M059J (cell line): ENCODE measurements around the gene CRISPLD2. TPM values are rescaled to one million over a fixed set of nuclear protein-coding genes. Genes with fewer than 3 reads are reported as not detected.

Experiments
- DNase-seq: peaks from one replicate; pipeline ENCODE4 v3.0.0-alpha.2; 2012; ENCODE audit warnings: low read depth
- total RNA-seq: library from RNA; depleted of rRNA; stranded (reverse); fragments of >200 nt; shearing (Covaris generic); gene quantifications from 2 replicates; pipeline ENCODE4 v1.2.3, GENCODE V29; 2014; rRNA removed

Gene CRISPLD2, protein sequence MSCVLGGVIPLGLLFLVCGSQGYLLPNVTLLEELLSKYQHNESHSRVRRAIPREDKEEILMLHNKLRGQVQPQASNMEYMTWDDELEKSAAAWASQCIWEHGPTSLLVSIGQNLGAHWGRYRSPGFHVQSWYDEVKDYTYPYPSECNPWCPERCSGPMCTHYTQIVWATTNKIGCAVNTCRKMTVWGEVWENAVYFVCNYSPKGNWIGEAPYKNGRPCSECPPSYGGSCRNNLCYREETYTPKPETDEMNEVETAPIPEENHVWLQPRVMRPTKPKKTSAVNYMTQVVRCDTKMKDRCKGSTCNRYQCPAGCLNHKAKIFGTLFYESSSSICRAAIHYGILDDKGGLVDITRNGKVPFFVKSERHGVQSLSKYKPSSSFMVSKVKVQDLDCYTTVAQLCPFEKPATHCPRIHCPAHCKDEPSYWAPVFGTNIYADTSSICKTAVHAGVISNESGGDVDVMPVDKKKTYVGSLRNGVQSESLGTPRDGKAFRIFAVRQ
- total RNA-seq: 22.7 and 37.3 TPM in 2 replicates

DNA sequence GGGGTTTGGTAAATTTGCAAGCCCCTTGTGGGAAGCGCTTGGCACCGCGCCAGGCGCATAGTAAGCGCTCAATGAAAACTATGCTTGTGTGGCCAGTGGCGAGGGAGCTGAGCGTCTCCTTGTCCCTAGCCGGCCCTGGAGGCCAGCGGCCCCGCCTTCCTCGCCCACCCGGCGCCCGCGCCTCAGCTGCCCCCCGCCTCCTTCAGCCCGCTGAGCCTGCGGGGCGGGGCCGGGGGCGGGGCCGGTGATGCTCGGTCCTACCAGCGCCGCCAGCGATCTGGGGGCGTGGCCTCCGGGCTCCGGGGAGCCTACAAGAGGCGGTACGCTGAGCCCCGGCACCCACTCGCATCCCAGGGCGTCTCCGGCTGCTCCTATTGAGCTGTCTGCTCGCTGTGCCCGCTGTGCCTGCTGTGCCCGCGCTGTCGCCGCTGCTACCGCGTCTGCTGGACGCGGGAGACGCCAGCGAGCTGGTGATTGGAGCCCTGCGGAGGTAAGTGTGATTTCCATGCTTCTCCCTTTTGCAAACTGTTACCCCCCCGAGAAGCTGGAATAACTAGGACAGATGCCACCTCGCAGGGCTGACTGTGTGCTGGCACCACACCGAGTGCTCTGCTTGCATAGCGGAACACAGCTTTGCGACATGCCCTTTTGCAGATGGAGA lies at the start of gene CRISPLD2:
TSS of gene CRISPLD2 (plus strand) at position 342 of the 661 bp plus-strand sequence. CDS start 18,511 bp downstream, outside the sequence.
- DNase-seq: peak; percentile 90

DNA sequence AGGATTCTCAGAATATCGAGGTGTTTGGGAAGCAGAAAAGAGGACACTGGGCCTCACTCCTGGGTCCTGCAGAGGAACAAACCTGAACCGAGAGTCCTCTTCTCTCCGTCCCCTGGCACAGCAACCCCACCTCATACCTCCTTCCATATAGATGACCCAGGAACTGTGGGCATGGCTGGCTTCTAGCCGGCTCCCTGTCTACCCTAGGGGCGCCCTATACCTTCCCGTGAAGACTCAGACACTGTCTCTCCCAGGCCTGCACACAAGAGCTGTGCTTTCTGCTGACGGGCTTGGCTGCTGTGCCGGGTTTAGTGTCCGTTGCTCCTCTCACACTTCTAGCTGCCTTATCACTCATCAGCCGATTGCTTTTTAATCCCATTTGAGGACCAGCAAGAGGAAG lies 46.5 kb upstream of the CRISPLD2 start:
- no peak for DNase-seq

DNA sequence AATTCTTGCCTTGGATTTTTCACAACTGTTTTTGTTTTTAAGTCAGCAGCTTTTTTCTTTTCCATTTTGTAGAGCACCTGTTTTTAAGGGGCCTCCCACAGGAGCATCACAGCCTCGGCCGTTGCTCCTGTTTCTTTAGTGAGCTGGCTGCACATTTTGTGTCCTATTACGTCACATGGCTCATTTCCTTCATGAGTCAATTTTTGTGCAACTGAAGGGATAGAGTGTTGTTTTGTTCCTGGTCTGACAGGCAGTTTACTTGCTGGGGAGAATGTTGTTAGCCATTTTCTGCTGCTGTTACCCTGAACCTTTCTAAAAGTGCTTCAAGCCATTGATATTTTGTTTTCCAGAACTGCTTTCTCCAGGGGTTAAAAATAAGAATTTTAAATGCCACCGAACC lies 45.0 kb upstream of the CRISPLD2 start:
- DNase-seq: peak; percentile 76

DNA sequence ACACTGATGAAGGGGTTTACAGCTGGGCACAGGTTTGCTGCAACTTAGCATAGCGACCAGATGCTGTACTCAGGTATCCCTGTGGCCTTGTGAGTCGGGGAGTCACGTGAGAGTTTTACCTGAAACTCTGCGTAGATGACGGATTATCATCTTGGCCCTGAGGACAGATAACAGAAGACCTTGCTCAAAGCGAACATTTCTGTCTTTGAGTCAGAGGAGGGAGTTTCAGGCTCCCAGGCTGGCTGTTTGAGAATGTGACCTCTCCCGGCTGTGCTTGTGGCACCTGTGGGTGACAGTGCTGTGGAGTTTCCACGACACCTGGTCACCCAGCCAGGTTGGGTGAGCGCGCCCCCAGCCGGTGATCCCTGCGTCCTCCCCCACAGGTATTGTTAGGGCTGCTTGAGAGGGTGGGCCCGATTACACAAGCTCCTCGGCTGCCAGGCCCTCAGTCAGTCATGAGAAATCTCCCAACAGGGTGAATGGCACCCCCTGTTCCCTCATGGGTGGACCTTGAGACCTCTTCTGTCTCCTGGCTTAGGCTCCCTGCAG lies 44.4 kb upstream of the CRISPLD2 start:
- DNase-seq: no peak

DNA sequence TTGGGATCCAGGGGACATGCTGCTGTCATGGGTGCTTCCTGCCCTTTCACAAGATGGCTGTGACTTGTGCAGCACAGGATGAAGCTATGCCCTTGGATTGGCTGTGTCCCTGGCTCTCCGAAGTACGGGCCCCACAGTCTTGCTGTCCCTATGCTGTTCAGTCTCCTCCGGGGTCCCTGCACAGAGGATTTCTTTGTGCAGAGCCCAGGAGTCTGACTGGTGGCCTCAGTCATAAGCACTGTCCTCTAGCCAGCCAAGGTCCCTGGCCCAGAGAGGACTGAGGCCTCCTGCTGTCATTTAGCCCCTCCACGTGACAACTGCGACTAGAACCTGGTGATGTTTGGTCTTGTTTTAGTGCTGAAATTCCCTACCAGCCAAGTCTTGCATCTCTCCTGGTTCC lies 42.4 kb upstream of the CRISPLD2 start:
- no peak for DNase-seq

DNA sequence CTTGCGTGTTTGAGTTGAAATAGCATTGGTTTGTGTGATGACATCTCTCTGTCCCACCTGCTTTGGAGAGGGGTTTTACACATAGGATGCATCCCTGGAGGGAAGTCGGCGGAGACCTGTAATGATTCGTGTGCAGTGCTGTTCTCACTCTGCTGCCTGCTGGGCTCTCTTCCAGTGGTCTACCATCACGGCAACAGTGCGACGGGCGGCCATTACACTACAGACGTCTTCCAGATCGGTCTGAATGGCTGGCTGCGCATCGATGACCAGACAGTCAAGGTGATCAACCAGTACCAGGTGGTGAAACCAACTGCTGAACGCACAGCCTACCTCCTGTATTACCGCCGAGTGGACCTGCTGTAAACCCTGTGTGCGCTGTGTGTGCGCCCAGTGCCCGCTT lies 41.1 kb upstream of the CRISPLD2 start:
- no peak for DNase-seq

DNA sequence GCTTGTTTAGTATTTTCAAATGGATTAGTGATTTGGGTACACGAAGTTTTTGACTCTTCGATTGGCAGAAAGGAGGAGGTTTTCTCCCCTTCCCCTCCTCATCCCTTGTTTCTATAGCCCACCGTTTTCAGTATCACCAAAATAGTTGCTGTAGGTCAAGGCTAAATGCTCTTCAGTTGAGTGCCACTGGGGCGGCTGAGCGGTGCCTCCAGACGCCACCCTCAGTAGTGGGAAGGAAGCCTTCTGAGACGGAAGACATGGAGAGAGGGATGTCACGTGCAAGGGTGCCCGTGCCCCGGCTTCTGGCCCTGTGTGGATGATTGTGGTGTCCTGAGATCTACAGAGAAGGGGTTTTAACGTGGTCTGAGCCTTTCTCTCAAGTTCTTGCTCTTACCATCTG lies 39.7 kb upstream of the CRISPLD2 start:
- DNase-seq: no peak

DNA sequence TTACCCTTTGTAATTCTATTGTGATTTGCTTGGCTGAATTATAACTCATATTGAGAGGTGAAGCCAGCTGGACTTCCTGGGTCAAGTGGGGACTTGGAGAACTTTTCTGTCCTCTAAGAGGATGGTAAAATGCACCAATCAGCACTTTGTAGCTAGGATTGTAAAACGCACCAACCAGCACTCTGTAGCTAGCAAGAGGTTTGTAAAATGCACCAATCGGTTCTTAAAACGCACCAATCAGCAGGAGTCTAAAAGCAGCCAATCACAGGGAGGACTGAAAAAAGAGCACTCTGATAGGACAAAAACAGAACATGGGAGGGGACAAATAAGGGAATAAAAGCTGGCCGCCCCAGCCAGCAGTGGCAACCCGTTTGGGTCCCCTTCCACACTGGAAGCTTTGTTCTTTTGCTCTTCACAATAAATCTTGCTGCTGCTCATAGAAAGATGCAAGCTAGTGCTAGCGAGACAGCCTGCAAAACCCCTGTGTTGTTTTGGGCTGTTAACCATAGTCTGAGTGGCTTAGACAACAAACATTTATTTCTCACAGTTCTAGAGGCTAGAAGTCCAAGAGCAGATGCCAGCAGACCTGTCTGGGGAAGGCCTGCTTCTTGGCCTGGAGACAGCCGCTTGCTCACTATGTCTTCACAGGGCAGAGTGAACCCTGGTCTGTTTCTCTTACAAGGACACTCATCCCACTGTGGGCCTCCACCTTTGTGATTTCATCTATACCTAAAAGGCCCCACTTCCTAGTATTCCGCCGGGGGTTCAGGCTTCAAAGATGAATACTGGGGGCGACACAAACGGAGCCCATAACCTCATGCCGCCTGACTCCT lies 39.0 kb upstream of the CRISPLD2 start:
- DNase-seq: no peak

DNA sequence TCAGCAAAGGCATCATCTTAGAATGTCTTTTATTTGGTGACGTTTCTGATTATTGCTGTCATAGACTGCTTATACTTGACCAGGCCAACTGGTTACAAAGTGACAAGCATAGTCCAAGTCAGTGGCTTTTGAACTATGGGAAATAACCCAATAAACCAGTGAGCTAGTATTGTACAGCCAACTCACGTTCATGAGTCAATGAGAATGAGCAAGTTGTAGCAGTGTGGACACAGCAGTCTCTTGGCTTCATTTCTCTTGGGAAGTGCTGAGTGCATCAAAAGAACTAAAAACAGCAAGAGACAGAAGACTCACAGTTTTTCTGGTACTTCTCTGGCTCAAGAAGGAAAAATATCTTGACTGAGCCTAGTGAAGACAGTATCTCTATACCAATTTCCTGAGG lies 36.9 kb upstream of the CRISPLD2 start:
- no peak for DNase-seq

DNA sequence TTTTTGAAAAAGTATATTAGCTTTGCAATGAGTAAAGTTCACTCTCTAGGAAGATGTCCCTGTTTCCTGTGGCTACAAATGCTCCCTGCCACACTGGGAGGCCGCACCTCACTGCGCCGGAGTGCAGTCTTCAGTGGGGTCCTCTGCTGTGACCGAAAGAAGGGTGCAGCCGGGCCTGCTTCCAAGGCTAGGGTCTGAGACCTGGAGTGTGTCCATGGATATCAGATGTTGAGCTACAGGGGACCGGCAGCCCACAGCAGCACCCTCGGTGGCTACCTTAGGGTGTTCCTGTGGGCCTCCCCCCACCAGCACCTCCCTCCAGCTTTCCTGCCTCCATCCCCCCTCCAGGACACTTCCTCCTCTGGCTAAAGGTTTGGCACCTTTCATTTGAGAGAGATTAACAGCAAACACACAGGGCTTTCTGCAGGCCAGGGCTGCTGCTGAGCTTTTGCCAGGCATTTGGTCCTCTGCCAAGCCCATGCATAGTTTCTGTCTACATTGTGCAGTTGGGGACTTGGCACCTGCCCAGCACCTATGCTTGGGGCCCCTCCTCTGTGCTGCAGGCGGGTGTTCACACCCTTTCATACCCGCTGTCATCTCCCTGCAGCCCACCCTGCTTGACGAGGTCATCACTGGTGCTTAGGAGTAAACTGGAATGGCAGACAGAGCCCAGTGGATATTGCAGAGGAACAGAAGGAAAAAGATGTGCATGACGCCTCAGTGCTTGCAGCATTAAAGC lies 33.8 kb upstream of the CRISPLD2 start:
- DNase-seq: no peak

DNA sequence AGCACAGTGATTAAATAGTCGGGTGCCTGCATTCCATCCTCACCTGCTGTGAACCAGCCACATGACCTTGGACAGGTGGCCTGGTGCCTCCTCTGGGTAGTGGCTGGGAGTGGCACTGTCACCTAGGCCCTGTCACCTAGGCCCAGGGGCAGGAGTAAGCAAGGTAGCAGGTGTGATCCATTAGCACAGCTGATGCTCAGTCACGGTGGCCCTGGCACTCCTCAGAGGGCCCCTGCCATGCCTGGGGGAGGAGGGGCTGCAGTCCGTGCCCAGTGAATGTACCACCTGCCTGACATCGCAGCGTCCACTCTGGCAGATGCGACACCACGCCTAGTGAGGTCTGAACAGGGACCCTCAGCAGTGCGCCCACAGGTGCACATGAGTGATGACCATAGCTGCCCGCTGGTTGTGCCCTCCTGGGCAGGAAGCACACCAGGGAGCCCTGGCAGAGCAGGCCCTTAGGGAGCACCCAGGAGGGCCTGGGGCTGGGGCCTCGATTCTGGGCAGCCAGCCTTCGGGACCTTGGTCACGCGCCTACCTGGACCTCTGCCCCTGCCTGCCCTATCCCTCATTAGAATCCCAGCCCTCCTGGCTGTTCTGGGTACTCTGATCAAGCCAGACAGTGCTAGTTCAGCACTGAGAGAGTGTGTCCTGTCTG lies 33.1 kb upstream of the CRISPLD2 start:
- no peak for DNase-seq

DNA sequence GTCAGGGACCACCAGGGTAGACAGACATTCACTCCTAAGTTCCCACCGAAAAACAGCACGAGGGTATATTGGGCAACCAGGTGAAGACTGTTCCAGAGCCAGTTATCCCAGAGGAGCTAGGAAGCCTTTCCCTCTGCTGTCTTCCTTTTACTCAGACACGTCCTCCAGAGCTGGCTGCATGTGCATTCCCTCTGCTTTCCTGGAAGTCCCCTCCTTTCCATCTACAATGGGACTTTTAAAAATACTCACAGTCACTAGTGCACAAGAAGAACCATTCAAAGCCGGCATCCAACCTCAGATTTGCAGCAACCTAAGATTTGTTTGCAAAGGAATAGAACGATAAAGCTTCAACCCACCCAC lies 32.5 kb upstream of the CRISPLD2 start:
- no peak for DNase-seq

DNA sequence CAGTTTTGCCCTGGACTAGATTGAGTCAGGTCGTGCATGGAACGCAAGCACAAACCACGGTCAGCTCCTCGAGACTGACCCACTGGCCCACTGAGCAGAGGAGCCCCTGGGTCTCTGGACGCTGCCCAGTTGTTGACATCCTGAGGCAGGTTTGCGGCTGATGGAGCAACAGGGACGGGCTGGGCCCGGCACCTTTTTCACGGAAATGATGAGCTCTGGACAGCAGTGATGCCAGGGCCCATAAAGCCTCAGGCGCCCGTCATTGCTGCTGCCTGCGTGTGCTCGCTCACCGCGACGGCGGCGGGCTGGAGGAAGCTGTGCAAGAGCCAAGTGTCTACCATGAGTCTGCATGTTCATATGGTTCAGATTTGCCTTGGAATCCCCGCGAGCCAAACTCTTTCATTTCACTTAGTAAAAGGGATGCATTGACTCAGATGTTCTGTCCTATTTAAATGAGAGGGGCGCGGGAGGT lies 30.8 kb upstream of the CRISPLD2 start:
- DNase-seq: no peak

DNA sequence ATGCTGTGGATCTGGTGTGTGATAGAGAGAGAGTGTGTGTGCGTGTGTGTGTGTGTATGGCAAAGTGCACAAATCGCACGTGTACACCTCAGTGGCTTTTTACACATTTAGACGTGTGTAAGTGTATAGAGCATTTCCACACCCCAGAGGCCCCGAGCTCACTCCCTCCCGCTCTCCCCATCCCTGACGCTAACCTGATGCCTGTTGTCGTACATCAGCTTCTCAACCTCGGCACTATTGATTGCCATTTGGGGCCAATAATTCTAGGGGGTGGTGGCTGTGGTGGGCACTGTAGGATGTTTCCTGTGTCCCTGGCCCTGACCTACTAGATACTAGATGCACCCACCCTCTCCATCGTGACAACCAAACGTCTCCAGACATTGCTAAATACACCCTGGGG lies 30.4 kb upstream of the CRISPLD2 start:
- no peak for DNase-seq

DNA sequence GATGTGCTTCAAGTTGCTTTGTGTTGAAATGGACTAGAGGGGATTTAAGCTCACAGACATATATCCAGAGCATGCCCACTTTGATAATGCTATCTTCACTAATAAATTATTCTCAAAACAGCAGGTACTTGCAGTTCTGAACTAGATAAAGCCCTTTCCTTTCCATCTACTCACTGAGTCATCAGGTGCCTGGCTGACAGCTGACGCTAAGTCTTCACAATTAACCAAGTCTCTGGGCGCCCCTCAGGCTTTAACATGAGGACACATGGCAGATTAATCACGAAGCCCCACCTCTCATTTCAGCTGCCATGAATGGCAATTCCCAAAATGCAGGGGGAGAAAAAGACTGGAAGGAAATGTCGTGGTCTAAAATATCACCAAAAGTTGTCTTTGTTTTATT lies 29.5 kb upstream of the CRISPLD2 start:
- no peak for DNase-seq

DNA sequence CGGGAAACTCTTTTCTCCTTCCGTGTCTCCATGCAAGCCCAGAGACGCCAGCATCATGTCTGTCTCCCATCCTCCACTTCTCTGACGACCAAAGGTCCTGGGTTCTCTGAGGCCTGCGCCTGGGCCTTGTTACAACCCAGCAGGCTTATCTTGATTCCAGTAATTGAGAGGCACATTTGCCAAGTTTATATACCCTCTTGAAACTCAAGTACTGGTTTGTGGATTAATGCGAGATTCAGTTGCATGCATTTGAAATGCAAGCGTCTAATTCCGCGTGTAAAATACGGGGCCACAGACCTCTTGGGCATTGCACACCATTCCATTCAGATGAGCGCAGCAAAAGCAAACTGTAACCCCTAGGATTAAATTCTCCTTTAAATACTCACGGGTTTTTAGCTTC lies 28.7 kb upstream of the CRISPLD2 start:
- no peak for DNase-seq

DNA sequence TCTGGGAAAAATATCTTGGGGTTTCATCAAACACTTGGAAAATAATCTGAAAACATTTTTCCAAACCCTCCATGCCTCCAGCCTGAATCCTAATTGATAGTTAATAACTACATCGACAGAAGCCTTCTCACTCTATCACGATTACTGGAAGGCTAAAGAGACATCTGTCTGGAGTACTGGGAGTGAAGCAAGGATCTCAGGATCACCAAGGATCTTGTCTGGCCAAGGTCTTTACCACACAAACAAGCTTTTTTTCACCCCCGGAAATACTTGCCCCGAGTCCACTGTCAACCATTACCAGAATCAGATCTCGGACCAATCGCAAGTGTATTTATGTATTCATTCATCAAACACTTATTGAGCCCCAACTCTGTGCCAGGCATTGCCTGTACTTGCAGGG lies 28.3 kb upstream of the CRISPLD2 start:
- no peak for DNase-seq

DNA sequence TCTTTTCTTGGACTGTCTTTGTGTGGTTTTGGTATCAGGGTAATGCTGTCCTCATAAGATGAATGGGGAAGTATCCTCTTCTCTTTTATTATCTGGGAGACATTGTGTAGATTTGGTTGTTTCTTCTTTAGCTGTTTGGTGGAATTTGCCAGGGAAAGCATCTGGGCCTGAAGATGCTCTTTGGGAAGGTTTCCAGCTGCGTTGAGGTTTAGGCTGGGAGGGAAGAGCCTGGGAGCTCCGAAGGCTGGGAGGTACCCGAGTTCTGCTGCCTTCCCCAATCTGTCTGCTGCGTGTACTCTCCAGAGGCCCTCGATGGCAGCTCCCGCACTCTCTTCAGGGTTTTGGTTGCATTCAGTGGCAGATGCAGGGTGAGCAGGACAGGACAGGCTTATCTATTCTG lies 25.6 kb upstream of the CRISPLD2 start:
- DNase-seq: no peak

DNA sequence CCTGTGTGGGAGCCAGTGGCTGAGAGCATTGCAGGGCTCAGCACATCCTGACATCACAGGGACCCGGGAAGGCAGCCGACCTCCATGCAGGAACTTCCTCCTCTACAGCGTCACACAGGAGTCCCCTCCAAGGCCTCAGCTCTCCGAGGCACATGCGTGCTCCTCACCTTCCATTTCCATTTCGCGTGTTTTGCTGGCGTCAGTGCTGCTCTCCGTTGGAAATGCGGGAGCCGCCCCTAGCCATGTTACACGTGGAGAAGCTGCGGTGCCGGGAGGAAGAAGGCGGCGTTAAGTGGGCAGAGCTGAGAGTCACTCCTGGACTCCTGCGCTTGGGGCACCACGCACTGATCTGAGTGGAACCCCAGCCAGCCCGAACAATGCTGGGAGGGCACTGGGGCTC lies 25.2 kb upstream of the CRISPLD2 start:
- no peak for DNase-seq

DNA sequence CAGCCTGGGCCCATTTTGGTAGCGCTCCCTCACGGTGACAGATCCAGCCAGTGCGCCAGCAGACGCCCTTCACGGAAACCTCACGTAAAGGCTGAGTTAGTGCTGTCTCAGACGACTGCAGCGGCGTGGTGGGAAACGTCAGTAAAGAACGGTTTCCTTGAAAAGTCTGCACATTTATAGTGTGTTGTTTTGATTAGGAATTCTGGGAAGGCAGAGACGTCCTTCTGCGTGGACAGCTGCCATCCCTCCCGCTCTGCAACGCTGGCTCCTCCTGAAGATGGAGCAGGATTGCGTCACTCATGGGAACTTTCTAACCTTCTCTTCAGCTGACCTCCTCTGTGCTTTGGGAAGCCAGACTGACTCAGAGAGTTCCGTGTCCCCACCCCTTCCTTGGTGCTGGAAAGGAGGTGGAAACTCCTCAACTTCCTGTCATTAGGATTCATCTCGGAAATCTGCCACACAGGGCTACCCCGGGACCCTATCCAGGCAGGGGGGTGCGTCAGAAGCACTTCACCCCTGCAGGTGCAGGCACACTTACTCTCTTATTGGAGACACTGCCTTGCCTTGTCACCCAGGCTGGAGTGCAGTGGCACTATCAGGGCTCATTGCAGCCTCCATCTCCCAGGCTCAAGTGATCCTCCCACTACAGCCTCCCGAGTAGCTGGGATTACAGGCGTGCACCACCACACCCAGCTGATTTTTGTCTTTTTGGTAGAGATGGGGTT lies 24.3 kb upstream of the CRISPLD2 start:
- peak; percentile 63 for DNase-seq
